ENCODE measurements around the gene OR2Y1. TPM values are rescaled to one million over a fixed set of nuclear protein-coding genes. Genes with fewer than 3 reads are reported as not detected.
A peak's percentile ranks its signal among the peaks of the same experiment; 100 is the strongest.
"Not testable (repeated sequence)": the region's sequence is repeated elsewhere in the genome, so short reads cannot be mapped to it uniquely, and the experiment has no call there.

OR2Y1 gene, protein sequence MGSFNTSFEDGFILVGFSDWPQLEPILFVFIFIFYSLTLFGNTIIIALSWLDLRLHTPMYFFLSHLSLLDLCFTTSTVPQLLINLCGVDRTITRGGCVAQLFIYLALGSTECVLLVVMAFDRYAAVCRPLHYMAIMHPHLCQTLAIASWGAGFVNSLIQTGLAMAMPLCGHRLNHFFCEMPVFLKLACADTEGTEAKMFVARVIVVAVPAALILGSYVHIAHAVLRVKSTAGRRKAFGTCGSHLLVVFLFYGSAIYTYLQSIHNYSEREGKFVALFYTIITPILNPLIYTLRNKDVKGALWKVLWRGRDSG
- not detected for total RNA-seq
- long read RNA-seq, result 0 reads

DNA sequence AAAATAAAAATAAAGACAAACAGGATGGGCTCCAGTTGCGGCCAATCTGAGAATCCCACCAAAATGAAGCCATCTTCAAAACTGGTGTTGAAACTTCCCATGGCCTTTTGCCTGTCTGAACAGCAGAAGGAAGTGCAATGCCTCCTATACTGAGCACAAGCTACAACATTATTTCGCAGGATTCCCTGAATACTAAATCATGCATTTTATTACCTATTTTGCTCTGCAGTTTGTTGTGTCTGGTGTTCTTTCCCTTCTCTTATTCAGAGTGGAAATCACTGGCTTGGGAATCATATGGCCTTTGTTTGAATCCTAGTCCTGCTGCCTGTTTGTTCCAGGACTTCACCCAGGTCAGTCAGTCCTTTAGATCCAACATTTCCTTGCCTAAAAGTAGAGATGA is at the start of gene OR2Y1:
Gene OR2Y1, minus strand, starts transcription at position 101 of the 400 bp plus-strand sequence. Its CDS starts 0 bp downstream, at position 101.
- no peaks in the 10 kb centered on the region for H3K36me3 ChIP-seq
- ATAC-seq (no peak), DNase-seq (no peak)
- no peaks in the 10 kb centered on the region for H3K9me3 ChIP-seq
- TF ChIP-seq, protein P1, sequence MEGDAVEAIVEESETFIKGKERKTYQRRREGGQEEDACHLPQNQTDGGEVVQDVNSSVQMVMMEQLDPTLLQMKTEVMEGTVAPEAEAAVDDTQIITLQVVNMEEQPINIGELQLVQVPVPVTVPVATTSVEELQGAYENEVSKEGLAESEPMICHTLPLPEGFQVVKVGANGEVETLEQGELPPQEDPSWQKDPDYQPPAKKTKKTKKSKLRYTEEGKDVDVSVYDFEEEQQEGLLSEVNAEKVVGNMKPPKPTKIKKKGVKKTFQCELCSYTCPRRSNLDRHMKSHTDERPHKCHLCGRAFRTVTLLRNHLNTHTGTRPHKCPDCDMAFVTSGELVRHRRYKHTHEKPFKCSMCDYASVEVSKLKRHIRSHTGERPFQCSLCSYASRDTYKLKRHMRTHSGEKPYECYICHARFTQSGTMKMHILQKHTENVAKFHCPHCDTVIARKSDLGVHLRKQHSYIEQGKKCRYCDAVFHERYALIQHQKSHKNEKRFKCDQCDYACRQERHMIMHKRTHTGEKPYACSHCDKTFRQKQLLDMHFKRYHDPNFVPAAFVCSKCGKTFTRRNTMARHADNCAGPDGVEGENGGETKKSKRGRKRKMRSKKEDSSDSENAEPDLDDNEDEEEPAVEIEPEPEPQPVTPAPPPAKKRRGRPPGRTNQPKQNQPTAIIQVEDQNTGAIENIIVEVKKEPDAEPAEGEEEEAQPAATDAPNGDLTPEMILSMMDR (IDR thresholded peaks at IDR 0.05), result no peak
- intact Hi-C loops (cut with DNase I), result no loop called here
- H3K4me3 ChIP-seq, result no peak within 1 kb of the TSS
- no peaks in the 10 kb centered on the region for H3K4me1 ChIP-seq
- H3K27ac ChIP-seq, result no peak within 1 kb of the TSS
- peaks cover 6% of the 10 kb centered on the region for H3K27me3 ChIP-seq

DNA sequence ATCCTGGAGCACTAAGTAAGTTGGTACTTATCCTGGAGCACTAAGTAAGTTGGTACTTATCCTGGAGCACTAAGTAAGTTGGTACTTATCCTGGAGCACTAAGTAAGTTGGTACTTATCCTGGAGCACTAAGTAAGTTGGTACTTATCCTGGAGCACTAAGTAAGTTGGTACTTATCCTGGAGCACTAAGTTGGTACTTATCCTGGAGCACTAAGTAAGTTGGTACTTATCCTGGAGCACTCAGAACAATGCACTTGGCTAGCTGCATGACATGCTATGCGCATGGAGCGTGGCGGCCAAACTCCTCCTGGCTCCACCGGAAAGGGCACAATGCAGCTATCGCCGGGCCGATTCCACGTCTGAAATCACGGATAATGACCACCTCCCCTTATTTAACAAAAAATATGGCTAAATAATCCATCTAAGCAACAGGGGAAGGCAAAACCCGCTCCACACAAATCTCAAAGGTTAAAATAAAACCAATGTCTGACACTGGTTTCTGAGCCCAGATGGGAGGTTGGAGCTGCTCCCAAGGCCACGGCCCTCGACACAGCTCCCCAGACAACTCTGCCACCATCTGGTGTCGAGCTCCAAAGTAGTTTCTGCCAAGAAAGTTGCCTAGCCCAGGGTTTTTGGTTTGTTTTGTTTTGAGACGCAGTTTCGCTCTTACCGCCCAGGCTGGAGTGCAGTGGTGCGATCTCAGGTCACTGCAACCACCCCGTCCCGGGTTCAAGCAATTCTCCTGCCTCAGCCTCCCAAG is 49.0 kb upstream of the OR2Y1 start:
- DNase-seq; intact Hi-C loops (cut with DNase I); ATAC-seq; H3K27me3 ChIP-seq; H3K4me3 ChIP-seq; H3K9me3 ChIP-seq; H3K27ac ChIP-seq: not testable (repeated sequence)
- Histone ChIP-seq H3K36me3 (peaks cover 51% of the 10 kb centered on the region), H3K4me1 (peaks cover 41% of the 10 kb centered on the region)

DNA sequence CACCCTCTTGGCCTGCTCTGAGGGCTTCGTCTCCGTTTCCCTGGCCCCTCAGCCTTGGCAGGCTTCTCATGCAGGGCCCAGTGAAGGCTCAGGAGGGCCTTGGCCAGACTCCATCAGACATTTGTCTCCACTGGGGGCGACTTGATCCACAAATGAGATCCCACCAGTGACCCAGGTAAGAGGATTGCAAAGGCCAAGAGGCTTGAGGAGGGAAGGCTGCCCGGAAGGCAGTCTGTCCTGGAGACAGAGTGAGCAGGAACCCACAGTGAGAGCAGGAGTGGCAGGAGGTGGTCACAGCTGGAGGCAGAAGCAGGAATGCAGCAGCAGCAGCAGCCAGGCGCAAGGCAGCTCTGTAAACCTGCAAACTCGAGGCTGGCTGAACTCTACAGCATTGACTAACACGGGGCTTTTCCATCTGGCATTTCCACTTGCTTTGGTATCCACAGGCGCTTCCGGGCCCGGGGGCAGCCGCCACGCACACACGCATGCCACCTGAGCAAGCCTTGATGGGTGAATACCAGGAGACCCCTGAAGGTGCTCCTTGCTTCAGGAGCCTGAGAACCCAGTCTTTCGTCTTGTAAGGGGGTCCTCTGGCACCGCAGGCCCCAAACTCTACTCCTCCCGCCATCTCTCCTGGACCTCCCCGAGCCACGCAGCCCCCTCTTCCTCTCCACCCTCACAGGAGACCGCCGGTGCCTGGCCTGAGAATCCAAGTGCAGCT is 48.0 kb upstream of the OR2Y1 start:
- TF ChIP-seq, protein P1 (IDR thresholded peaks at IDR 0.05), result no peak
- intact Hi-C loops (cut with DNase I), result no loop called here
- ATAC-seq, result no peak
- Histone ChIP-seq H3K9me3 (no peaks in the 10 kb centered on the region), H3K27me3 (no peaks in the 10 kb centered on the region), H3K4me3 (no peak overlapping the region), H3K36me3 (peaks cover 42% of the 10 kb centered on the region), H3K27ac (no peak overlapping the region), H3K4me1 (peaks cover 40% of the 10 kb centered on the region)
- DNase-seq, result peak; percentile 61

DNA sequence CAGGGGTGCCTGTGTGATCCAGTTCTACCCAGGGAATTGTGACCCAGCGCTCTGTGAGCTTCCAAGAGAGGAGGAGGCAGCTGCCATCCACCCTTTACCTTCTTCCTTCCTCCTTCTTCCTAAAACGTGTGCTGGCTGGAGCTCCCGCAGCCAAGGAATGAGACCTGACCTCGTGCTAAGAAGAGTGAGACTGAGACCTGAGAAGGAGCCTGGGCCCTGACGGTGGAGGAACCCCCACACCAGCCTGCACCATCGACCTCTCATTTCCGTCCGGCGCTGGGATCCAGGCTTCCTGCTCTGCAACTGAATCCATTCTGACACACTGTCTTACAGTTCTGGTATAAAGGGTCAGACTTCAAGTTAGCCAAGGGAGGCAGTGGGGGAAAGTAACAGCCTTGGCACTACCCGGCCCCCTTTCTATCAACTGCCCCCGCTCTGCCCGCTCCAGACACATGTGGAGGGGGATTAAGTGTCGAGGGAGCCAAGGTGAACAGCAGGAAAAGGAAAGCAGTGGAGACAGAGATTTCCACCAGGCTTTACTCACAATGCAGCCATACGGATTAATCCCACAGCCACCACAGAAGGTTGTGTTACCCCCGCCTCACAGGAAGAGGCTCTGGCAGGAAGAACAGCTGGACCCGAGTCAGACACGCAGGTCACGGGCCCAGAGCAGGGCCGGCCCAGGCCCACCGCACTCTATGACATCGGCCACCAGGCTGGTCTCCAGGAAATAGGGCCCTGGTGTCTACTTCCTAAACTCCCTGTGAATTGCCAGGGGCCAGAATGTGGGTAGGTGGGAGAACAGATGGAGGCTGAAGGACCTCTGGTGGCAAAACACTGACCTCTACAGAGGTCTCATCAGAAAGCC is 46.9 kb upstream of the OR2Y1 start:
- H3K27me3 ChIP-seq, result no peaks in the 10 kb centered on the region
- DNase-seq, result peak; percentile 57
- intact Hi-C loops (cut with DNase I), result no loop called here
- H3K4me3 ChIP-seq, result no peak overlapping the region
- H3K36me3 ChIP-seq, result peaks cover 30% of the 10 kb centered on the region
- TF ChIP-seq, protein P1 (IDR thresholded peaks at IDR 0.05), result no peak
- peaks cover 40% of the 10 kb centered on the region for H3K4me1 ChIP-seq
- ATAC-seq, result no peak
- peak overlapping the region; percentile 69 for H3K27ac ChIP-seq
- no peaks in the 10 kb centered on the region for H3K9me3 ChIP-seq

DNA sequence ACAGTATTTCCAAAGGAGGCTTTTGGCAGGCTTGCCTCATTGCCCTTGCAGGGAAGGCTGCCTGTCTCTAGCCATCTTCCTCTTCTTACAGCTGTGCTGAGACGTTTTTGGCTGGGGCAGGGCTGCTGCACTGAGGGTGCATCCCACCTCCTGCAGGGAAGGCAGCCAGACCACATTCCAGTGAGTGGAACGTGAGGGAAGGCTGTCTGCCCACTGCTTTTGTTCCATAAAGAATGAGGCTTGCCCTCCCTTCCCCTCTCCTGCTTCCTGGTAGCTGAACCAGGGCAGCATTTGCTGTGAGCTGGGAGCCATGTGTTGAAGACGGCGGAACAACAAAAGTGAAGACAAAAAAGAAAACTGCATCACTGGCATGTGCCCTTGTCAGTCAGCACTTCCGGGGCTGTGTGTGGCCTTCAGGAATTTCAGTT is 46.0 kb upstream of the OR2Y1 start:
- TF ChIP-seq, protein P1 (IDR thresholded peaks at IDR 0.05), result no peak
- Histone ChIP-seq H3K4me3 (no peak overlapping the region), H3K4me1 (peaks cover 40% of the 10 kb centered on the region), H3K36me3 (peaks cover 21% of the 10 kb centered on the region), H3K27me3 (no peaks in the 10 kb centered on the region), H3K9me3 (no peaks in the 10 kb centered on the region), H3K27ac (peak overlapping the region; percentile 69)
- ATAC-seq (peak; percentile 56), DNase-seq (peak; percentile 66)
- intact Hi-C loops (cut with DNase I), result no loop called here
